GM12801 (cell line): Measurements from ENCODE around the gene CCNJL.

Experiments used
- TF ChIP-seq, protein P1 (sequence below): IDR thresholded peaks from one replicate; pipeline ENCODE4 v1.5.1; 2011; ENCODE audit warnings: control low read depth; ENCODE audit not compliant: insufficient read length; ENCODE audit errors: extremely low read depth

Gene CCNJL

DNA sequence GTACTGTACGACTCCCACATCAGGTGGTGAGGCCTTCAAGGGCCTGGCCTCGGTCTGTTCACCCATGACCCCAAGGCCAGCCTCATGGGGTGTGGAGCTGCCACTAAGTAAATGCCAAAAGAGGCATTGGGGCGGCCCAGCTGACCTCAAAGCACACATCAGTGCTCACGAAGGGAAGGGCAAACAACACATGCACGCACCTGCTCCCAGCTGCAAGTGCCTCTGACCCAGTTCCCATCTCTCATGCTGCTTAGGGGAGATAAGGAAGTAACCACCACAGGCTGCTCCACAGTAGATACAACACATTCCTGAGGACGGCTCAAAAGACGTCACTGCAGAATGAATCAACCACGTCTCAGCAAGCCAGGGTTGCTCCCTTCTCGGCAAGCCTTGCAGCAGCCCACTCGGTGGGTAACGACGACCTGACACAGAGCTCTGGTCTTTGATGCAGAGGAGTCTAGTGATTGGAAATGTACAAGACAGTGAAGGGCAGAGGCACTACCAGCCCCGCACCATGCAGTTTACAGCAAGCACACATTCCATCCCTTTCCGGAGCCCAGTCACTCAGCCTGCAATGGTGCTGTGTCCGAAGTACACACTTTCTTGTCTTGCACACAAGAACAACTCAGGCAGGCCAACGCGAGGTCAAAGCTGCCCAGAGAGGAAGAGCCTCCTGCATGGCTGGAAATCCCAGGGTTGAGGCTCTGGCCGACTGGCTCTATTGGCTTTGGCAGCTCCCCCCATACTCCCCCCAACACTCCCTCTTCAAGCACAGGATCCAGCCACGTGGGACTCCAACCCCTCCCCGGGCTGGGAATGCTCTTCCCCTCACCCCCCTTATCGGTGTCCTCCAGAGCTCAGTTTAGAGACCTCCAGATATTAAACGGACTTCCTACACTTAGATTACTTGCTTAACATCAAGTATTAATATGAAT is 51.2 kb downstream of the CCNJL start:
- TF ChIP-seq, protein P1, sequence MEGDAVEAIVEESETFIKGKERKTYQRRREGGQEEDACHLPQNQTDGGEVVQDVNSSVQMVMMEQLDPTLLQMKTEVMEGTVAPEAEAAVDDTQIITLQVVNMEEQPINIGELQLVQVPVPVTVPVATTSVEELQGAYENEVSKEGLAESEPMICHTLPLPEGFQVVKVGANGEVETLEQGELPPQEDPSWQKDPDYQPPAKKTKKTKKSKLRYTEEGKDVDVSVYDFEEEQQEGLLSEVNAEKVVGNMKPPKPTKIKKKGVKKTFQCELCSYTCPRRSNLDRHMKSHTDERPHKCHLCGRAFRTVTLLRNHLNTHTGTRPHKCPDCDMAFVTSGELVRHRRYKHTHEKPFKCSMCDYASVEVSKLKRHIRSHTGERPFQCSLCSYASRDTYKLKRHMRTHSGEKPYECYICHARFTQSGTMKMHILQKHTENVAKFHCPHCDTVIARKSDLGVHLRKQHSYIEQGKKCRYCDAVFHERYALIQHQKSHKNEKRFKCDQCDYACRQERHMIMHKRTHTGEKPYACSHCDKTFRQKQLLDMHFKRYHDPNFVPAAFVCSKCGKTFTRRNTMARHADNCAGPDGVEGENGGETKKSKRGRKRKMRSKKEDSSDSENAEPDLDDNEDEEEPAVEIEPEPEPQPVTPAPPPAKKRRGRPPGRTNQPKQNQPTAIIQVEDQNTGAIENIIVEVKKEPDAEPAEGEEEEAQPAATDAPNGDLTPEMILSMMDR = no peak

DNA sequence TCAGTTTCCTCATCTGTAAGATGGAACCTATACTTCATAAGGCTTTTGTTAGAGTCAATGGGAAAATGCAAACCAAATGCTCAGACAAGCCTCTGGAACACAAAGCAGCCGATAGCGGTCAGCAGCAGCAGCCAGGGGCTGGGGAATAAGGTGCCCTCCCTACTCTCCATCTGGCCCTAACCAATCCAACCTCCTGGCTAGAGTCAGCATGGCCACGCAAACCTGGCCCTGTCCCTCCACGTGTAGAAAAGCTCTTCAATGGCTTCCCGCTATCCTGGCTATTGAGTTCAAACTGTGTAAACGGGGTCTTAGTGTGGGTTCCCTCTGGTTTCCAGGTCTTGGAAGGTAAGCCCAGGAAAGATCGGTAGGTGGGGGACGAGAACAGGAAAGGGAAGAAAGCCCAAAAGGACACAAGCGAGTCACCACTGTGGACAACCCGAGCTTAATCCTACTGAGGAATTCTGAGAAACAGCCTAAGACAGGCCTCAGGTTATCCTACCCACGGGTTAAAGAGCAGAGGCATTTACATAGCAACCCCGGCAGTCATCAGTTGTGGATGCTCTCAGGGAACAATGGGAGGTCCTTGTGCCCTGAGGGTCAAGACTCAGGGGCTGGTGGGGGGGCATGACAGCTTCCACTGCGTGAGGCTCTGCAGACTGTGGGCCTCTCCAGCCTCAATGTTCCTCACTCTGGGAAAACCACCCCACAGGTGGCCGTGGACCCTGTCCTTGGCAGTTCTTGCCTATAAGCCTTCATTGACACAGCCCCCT is 52.2 kb downstream of the CCNJL start:
- TF ChIP-seq, protein P1 = no peak

DNA sequence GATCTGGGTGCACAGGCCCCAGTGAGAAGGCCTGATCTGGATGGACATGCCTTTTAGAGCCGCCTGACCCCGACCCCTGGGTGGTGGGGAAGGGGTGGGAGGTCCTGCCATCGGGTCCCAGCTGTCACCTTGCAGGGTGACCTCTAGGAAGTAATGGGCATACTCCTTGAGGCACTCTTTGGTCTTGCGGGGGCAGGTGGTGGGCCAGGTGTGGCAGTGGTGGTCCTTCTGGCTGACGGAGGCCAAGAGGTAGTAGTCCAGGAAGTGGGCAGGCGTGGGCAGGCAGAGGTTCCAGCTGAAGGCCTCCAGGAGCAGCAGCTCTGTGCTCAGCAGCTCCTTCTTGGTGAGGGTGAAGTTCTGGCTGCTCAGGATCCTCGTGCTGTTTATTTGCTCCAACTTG is 53.0 kb downstream of the CCNJL start:
- TF ChIP-seq, protein P1 = no peak

DNA sequence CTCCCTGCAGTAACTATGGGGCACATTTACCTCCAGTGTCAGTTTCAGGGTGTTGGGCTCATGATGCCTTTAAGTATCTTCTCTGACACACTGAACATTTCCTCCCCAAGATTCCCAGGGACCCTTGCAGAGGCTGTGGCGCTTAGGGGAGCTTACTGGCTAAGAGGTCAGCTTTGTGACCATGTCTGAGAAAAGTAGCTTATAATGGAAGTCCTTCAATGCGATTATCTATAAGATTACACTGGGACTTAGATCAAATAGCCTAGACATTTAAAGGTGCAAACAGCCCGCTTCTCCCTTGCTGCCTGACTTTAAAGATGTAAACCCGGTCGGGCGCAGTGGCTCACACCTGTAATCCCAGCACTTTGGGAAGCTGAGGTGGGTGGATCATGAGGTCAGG is 57.7 kb downstream of the CCNJL start:
- TF ChIP-seq, protein P1 = no peak

DNA sequence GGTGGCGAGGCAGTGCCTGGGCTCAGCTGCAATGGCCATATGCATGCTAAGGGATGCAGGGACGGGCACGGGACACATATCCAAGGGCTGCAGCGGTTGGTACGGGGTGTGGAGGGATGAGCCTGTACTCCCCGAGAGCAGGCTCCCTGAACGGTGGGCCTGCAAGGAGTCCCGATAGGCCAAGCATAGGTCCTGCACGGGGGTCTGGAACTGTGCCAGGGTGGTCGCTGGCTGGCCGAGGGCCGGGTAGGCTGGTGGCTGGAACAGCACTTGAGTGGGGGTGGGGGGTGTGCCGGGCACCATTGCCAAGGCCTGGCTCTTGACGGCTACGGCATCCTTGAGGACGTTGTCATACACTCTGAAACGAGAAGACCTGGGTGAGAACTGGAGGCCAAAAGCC is 58.9 kb downstream of the CCNJL start:
- TF ChIP-seq, protein P1 = no peak

DNA sequence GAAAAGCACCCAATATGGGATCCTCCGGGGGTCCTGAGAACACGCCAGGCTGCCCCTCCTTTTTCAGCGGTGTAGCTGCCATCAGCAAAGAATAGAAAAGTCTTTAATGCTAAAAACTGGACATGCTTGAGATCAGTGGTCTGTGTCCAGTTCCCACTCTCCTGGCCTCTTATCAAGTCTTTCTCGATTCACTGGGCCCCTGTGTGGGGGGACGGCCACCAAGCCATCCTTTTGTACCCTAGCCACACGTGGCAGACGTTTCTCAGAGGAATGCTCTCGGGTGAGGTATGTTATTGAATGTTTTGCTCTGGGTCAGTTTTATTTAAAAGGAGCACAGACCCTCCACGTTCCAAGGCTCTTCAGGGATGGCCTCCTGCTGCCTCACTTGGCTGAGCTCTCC is 59.4 kb downstream of the CCNJL start:
- TF ChIP-seq, protein P1 = no peak

DNA sequence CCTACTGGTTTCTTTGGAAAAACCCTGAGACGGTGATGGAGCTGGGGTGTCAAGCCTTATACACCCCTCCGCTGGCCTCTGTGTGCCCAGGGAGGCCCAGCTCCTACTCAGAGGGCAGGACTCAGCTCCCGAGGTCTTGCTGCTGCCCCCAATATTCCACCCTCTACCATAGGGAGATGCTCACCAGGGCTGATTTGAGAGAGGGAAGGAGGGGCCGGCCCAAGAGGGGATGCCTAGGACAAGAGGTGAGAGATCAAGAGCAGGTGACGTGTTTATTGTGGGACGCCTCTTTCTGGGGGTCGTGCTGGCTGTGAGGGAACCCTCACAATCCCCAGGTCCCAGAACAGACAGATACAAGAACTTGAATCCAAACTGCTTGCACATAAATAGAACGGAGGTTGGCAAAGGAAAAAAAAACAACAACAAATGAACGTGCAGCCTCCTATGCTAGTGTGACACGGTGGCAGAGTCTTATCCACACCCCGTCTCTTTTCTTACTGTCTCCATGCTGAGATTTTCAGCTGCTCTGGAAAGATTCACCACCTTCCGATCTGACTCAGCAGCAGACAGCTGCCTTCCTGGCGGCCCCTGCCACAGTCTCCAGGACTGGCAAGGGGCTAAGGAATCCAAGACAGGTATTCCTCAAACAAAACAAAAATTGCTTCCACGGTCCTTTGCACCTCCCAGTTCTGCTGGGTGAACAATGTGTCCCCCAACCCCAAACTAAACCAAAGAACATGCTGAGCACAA is 60.8 kb downstream of the CCNJL start:
- TF ChIP-seq, protein P1 = no peak
